Body of pancreas (tissue), 4 donors: Measurements from ENCODE around the gene ZSWIM6.

Source experiments
- CTCF ChIP-seq, 7 experiments: fragments of 450-650 bp in 4 of 7; fragments of 200-600 bp in 3 of 7; sonication (generic) in 3 of 7; IDR thresholded peaks; one replicate each; pipeline ENCODE4 v1.5.1; 2016 to 2019; ENCODE audit warnings: antibody characterized with exemption in 7 of 7
- POLR2A ChIP-seq, 3 donors: fragments of 450-650 bp; IDR thresholded peaks; one replicate each; pipeline ENCODE4 v1.6.1; 2016; ENCODE audit warnings: antibody characterized with exemption in 3 of 3, mild to moderate bottlenecking in 2 of 3

GRCh38 chr5:61379677-61380076, 47.6 kb downstream of the ZSWIM6 start:
- TF ChIP-seq CTCF (IDR thresholded peaks at IDR 0.05) = no peak
- no peak for TF ChIP-seq POLR2A (IDR thresholded peaks at IDR 0.05)
